ENCODE results near the gene NGB. TPM values are rescaled to one million over a fixed set of nuclear protein-coding genes. Genes with fewer than 3 reads are reported as not detected.

The NGB gene
- polyA plus RNA-seq, 3 donors, result not detected

- Mint-ChIP-seq H3K36me3 (no peaks in the 10 kb centered on the region), H3K4me1 (no peaks in the 10 kb centered on the region), H3K27ac (no peak overlapping the region), H3K27me3 (ENCODE audit: low read depth in 3 of 3) (peaks cover 2 to 6% (median 3%) of the 10 kb centered on the region in 3 donors), H3K4me3 (no peak overlapping the region), H3K9me3 (peaks cover 0 to 2% (median 0%) of the 10 kb centered on the region in 7 donors)
- Histone ChIP-seq H4K20me1 (ENCODE audit: insufficient read depth, low read length) (no peaks in the 10 kb centered on the region), H3K9ac (ENCODE audit: insufficient read depth, low read length, poor library complexity, severe bottlenecking) (no peak overlapping the region), H3K36me3 (replicated peaks in 1 of 2; ENCODE audit: control insufficient read depth in 1 of 2, insufficient read depth in 2 of 2, low read length in 2 of 2) (no peaks in the 10 kb centered on the region), H2AFZ (ENCODE audit: insufficient read depth, low read depth, low read length, poor library complexity, severe bottlenecking) (no peak overlapping the region), H3K9me3 (replicated peaks in 1 of 2; ENCODE audit: control insufficient read depth in 1 of 2, insufficient read depth in 1 of 2, low read length in 2 of 2) (no peaks in the 10 kb centered on the region), H3K4me2 (replicated peaks; ENCODE audit: extremely low read depth, low read length, poor library complexity, severe bottlenecking) (no peak overlapping the region), H3K27me3 (ENCODE audit: control insufficient read depth in 2 of 2, insufficient read depth in 2 of 2, low read length in 2 of 2) (no peaks in the 10 kb centered on the region), H3K4me3 (replicated peaks in 1 of 3; ENCODE audit: low read depth in 2 of 3, low read length in 3 of 3) (no peak overlapping the region), H3K27ac (ENCODE audit: low read depth in 1 of 2, low read length in 2 of 2) (no peak overlapping the region), H3K79me2 (ENCODE audit: insufficient read depth, low read length) (no peaks in the 10 kb centered on the region), H3K4me1 (ENCODE audit: control insufficient read depth in 1 of 2, insufficient read depth in 2 of 2, low read length in 2 of 2) (no peaks in the 10 kb centered on the region)
- TF ChIP-seq CTCF (IDR thresholded peaks at IDR 0.05), result no peak
- 91% methylated on average over 1 of the region's 3 CpGs for WGBS (ENCODE audit: insufficient coverage)
- DNase-seq, result no peak
- intact Hi-C loops (cut with micrococcal nuclease), result no loop called here
Observed at GRCh38 chr14:77231721-77232120, 39.3 kb downstream of the NGB start.

GRCh38 chr14:77230914-77231313, 40.1 kb downstream of the NGB start:
- no peak overlapping the region for H3K27ac Mint-ChIP-seq
- no peaks in the 10 kb centered on the region for H3K36me3 ChIP-seq (replicated peaks in 1 of 2; ENCODE audit: control insufficient read depth in 1 of 2, insufficient read depth in 2 of 2, low read length in 2 of 2)
- no peak overlapping the region for H2AFZ ChIP-seq (ENCODE audit: insufficient read depth, low read depth, low read length, poor library complexity, severe bottlenecking)
- no peaks in the 10 kb centered on the region for H4K20me1 ChIP-seq (ENCODE audit: insufficient read depth, low read length)
- whole genome bisulfite sequencing (ENCODE audit: insufficient coverage), result 100% methylated on average over 1 of the region's 2 CpGs
- no peak overlapping the region for H3K4me3 Mint-ChIP-seq
- no peaks in the 10 kb centered on the region for H3K36me3 Mint-ChIP-seq
- H3K27ac ChIP-seq (ENCODE audit: low read depth in 1 of 2, low read length in 2 of 2), result no peak overlapping the region
- no peaks in the 10 kb centered on the region for H3K9me3 ChIP-seq (replicated peaks in 1 of 2; ENCODE audit: control insufficient read depth in 1 of 2, insufficient read depth in 1 of 2, low read length in 2 of 2)
- H3K27me3 ChIP-seq (ENCODE audit: control insufficient read depth in 2 of 2, insufficient read depth in 2 of 2, low read length in 2 of 2), result no peaks in the 10 kb centered on the region
- H3K4me3 ChIP-seq (replicated peaks in 1 of 3; ENCODE audit: low read depth in 2 of 3, low read length in 3 of 3), result no peak overlapping the region
- no peaks in the 10 kb centered on the region for H3K4me1 ChIP-seq (ENCODE audit: control insufficient read depth in 1 of 2, insufficient read depth in 2 of 2, low read length in 2 of 2)
- H3K9me3 Mint-ChIP-seq, result peaks cover 0 to 2% (median 0%) of the 10 kb centered on the region in 7 donors
- H3K4me2 ChIP-seq (replicated peaks; ENCODE audit: extremely low read depth, low read length, poor library complexity, severe bottlenecking), result no peak overlapping the region
- TF ChIP-seq CTCF (IDR thresholded peaks at IDR 0.05), result no peak
- H3K79me2 ChIP-seq (ENCODE audit: insufficient read depth, low read length), result no peaks in the 10 kb centered on the region
- H3K4me1 Mint-ChIP-seq, result no peaks in the 10 kb centered on the region
- intact Hi-C loops (cut with micrococcal nuclease), result no loop called here
- peaks cover 2 to 6% (median 3%) of the 10 kb centered on the region in 3 donors for H3K27me3 Mint-ChIP-seq (ENCODE audit: low read depth in 3 of 3)
- H3K9ac ChIP-seq (ENCODE audit: insufficient read depth, low read length, poor library complexity, severe bottlenecking), result no peak overlapping the region
- DNase-seq, result no peak
